Endometrial microvascular endothelial cells (primary cell): ENCODE data around the gene GRID1. TPM values are rescaled to one million over a fixed set of nuclear protein-coding genes. Genes with fewer than 3 reads are reported as not detected.
"Not testable (repeated sequence)": the region's sequence is repeated elsewhere in the genome, so short reads cannot be mapped to it uniquely, and the experiment has no call there.

ENCODE experiments used
- in situ Hi-C: cut with HindIII; loops from 2 replicates; pipeline ENCODE4 v1.10.0; 2017; ENCODE audit warnings: low sequenced_read_pairs, low pct_unique_long_range_greater_than_20kb; ENCODE audit errors: inconsistent ontology term
- total RNA-seq: library from RNA; depleted of rRNA; stranded (reverse); fragments of >200 nt; gene quantifications from one replicate; pipeline ENCODE4 v1.2.3, GENCODE V29; 2015; ENCODE audit errors: inconsistent ontology term

GRID1 gene
- total RNA-seq, 1 donor from 2014 or later = not detected

DNA sequence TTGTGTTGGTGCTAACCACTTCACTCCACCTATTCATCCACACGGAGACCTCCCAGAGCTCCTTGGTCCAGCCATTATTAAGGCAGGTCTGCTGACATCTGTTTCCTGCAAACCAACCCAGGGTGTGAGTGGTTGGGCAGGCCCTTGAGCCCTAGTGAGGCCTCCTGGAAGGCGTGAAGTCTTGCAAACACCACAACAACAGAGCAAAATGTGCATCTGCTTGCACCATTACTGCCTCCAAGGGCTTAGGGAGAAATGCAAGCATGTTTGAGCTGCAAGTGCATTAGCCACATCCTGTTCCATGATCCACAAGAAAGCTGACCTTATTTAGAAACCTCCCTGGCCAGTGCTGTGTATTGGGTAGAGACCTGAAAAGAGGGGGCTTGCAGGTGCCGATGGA lies 325.5 kb downstream of the GRID1 start:
- in situ Hi-C loops = no loop called here

DNA sequence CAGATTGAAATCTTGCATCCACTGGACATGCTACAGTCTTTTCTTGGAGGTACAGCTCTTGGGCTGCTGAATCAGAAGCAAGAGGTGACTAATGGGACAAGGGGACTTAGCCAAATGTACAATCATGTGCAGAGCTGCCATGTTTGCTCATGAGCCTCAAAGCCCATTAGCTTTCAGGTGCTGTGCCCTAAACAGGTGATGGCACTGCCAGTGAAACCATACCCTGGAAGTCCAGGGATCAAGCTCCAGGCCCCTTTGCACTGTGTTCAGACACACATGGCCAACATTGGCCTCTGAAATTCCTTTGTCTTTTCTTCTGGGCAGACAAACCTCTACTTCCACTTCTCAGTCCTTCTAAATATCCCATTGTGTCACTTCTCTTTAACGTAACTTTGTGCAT lies 328.2 kb downstream of the GRID1 start:
- in situ Hi-C loops = no loop called here

DNA sequence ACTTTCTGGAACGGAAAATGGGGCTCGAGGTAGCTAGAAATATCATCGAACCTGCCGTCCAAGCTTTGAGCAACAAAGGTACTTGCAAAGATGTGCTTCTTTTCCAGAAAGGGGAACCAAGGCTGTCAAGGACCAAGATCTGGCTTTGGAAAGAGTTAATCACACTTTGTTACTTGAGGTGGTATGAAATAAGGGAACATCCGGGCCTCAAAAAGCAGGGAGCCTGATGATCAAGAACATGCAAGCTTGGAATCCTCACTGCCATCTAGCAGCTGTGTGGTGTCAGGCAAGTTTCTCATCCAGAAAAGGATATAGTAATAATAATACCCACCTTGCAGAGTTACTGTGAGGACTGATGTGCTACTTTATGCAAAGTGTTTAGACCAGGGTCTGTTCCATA lies 329.5 kb downstream of the GRID1 start:
- in situ Hi-C loops = no loop called here

DNA sequence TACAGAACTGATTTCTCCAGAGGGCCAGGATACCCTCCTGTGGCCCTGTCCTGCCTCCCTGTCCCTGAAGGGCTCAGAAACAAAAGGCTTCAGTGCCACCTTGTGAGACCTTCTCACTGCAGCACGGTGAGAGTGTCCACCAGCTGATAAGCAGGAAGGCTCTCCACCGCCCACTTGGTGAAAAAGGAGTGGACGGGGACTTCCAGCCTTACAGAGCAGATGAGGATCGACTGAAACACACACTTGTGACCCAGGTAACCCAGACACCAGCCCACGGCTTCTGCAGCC lies 330.1 kb downstream of the GRID1 start:
- in situ Hi-C loops = no loop called here

DNA sequence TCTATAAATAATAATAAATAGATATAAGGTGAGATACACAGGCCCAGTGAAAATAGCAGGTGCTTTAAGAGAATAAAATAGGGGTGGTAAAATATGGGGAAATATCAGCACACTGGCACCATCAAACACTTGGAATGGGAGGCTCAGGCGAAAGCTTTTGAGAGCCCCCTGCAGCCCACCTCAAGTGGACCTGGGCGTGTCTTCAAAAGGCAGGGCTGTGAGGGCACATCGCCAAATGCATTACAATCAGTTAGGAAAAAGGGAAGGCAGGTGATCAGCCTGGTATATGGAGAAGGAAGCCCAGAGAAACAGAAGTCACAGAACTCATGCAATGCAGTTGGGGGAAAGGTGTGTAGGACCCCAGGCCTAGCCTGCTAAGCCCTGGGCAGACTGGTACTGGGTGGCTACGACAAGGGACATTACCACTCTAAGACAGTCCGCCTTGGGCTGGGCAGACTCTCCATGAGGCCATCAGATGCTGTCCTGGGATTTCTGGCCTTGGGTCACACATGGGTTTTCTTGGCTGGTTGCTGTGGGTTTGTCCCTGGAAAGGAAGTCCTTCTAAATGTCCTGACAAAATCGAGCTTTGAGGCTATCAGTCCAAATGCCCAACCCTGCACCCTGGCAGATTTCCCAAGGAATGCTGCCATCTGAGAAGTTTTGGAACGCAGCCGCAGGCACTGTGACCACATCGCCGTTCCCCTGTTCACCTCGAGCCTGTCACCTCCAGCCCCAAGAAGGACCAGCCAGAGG lies 330.6 kb downstream of the GRID1 start:
- in situ Hi-C loops = no loop called here

DNA sequence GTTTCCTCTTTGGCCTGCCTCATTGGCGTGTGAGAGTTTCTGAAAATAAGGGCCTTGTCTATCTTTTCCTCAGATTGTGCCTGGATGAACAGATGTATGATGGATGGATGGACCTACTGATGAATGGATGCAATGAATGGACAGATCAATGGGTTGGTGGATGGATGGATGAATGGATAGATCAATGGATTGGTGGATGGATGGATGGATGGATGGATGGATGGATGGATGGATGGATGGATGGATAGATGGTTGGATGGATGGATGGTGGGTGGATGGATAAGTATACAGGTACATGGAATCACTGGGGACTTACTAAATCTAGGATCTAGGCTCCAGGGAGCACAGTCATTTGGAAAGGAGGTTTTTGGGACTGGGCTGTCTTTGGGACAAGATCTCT lies 331.9 kb downstream of the GRID1 start:
- in situ Hi-C loops = no loop called here

DNA sequence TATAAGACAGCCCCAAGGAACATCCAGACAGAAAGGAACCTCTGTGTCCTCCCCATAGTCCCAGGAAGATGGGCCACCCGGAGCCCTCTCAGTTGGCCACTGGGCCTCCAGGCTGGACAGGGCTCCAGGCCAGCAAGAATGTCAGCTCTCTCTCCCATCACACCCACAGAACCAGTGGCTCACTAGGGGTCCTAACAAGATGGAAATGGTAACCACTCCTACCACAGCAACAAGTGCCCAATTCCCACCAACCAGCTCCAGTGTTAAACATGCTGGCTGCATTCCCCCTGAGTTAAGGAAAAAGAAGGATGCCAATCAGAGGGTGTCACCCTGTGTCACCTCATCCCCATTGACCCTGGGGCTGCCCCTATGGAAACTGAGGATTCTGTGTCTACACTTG lies 333.0 kb downstream of the GRID1 start:
- in situ Hi-C loops = no loop called here

DNA sequence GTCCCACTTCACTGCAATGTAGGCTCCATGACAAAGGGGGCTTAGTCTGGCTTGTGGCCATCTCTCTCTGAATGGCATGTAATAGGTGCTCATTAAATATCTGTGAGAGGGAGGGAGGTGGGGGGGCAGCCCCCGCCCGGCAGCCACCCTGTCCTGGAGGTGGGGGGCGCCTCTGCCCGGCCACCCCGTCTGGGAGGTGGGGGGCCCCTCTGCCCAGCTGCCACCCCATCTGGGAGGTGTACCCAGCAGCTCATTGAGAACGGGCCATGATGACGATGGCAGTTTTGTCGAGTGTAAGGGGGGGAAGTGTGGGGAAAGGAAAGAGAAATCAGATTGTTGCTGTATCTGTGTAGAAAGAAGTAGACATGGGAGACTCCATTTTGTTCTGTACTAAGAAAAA lies 334.5 kb downstream of the GRID1 start:
- in situ Hi-C loops = not testable (repeated sequence)

DNA sequence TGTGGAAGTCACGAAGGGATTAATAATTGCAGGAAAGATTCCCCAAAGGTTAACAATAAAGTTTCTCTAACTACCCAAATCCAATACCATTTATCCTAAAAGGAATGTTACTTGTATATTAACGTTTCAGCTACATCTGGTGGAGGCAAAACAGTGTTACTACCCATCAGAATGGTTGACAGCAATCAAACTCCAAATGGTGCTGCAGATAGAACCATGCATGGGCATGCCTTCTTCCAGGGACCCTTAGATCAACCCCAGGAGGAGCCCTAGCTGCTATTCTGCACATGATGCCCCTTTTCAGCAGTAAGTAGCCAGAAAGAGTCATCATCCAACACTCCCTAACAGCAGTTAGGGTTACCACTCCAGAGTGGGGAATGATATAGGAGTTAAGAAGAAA lies 336.3 kb downstream of the GRID1 start:
- in situ Hi-C loops = no loop called here

DNA sequence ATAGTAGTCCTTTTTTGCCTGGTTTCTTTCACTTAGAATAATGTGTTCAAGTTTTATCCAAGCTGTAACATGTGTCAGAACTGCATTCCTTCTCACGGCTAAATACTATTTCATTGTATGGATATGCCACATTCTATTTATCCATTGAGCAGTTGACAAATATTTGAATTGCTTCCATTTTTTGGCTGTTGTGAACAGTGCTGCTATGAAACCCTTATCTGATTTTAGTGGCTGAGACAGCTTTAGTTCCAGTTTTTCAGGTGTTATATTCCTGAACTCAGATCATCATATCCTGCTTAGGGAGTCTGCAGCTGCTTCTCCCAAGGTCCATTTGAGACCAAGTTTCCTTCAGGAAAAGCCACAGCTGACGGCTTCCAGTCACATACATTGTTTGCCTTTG lies 339.2 kb downstream of the GRID1 start:
- in situ Hi-C loops = no loop called here

DNA sequence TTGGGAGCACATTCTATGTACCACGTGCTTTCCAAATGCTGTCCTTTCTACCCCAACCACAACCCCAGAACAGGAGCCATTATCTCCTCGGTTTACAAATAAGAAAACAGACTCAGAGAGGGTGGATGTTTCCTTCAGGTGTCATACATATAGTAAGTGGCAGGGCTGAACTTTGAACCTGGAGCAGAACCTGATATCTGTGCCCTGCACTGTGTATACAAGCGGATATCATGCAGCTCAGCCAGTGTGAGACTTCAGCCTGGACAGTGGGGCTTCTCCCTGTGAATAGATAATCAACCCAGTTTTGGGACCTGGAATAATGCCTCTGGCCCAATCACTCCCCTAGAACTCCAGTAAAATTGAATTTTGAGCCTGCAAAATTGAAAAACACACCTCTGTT lies 341.1 kb downstream of the GRID1 start:
- in situ Hi-C loops = no loop called here

DNA sequence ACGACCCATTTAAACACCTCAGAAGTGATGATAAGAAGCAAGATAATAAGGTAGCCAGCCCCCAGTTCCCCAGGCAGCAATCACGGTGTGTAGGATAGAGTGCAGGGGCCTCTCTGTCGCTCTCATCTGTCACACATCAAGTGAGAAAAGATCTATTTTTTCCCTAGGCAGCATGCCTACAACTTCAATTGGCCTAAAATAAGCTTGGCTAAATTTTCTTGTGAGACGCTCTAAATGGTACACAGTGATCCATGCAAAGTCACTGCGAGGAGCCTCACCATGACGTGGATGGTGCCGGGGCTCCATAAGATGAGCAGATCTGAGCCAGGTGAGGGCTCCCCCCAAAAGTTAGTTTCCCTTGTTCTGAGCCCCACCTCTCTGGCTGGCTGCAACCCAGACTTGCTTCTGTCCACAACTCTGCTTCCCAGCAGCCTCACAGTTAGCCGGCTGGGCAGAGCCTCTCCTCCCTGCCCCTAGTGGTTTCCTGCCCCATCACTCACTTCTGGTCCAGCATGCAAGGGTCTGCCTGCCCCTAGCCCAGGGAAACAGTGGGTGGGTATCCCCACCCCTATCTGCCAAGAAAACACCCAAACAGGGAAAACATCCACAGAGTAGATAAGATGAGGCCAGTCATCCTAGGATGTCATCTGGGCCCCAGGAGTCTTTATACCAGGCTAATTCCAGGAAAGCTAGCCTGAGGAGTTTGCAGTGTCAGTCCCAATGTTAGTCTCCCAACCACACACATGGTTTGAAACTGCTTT lies 342.1 kb downstream of the GRID1 start:
- in situ Hi-C loops = no loop called here

DNA sequence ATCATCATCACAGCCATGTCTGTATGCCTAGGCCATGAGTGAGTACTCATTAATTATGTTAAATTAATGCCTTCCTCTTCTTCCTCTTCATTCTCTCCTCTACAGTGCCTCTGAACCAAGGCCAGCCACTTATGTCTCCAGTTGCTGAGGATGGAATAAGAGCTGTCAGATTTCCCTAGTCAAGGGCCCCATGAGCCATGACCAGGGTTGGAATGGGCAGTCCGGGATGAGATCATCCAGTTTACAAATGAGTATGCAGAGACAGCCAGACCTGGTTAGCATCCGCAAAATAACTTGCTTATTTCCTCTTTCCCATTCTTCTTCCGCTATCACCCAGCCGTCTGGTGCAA lies 342.7 kb downstream of the GRID1 start:
- in situ Hi-C loops = no loop called here

DNA sequence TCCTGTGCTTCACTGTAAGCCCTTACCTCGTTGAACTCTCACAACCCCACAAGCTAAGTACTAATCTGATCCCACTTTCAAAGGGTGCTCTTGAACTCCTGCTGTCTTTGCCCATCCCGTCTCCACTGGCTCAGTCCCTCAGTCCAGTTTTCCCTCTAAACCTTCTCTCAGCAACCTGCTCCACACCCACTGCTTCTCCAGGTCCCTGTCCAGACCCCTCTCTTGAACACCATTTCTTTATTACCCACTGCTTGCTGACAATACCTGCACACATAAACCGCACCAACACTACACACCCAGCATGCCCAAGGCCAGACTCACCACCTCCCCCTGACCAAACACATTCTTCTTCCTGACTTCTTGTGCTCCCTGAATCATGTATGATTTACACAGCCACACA lies 343.3 kb downstream of the GRID1 start:
- in situ Hi-C loops = no loop called here

DNA sequence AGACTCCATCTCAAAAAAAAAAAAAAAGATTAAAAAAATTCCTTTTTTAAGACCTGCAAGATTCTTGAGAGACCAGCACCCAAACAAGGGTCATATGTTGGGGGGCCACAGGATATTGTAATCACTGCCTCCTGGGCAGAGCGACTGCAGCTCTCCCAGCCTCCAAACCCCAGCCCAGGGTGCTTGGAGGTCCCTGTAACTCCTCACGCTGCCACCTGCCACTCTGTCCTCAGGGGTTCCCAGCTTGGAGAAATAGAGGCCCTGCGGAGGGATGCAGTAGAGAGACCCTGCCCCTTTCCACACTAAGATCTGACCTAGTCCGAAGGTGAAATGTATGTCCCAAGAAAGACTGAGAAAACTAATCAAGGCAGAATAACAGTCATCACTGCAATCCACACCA lies 343.7 kb downstream of the GRID1 start:
- in situ Hi-C loops = no loop called here

DNA sequence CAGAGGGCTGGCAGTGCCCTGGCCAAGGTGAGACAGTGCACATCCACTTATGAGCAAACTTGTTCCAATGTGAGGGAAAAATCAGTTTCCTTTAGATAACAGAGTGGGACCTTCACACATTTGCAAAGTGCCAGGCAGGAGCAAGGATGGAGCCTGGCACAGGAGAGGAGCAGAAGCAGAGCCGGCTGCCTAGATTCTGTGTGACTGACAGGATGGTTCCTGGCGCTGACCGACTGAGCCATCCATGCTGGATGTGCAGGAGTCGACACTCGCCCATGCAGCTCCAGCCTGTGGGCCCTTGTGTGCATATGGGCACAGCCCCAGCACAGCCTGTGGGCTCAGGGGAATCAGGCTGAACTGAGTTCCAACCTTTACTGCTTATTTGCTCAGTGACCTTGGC lies 346.5 kb downstream of the GRID1 start:
- in situ Hi-C loops = no loop called here

DNA sequence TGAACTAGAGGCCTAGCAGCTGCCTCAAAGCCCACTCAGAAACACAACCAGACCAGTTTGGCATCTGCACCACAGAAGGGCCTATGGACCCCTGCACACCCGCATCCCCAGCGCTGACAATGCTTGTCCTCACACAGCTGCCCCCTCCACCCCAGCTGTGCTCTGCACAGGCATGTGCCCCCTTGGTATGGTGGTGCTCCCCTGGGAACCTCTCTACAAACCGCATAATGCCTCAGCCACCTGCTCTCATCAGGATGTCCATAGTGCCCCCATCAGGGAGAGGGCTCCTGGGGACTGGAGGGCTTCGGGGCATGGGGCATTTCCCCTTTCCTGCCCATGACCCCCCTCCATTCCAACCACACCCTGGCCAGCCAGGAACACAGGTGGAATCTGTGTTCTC lies 347.5 kb downstream of the GRID1 start:
- in situ Hi-C loops = no loop called here

DNA sequence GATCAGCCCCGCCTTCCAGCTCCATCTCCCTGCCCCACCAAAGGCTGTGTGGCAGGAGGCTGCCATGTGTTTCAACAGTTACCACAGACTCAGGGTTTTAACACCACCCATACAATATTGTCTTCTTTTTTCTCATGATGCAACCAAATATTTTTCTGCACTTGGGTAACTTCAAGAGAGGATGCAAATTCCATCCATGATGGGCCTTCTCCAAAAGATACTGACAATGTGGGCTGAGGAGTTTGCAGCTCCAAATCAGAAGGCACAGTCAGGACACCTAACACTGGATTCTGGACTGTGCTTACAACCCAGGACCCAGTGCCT lies 347.9 kb downstream of the GRID1 start:
- in situ Hi-C loops = no loop called here

DNA sequence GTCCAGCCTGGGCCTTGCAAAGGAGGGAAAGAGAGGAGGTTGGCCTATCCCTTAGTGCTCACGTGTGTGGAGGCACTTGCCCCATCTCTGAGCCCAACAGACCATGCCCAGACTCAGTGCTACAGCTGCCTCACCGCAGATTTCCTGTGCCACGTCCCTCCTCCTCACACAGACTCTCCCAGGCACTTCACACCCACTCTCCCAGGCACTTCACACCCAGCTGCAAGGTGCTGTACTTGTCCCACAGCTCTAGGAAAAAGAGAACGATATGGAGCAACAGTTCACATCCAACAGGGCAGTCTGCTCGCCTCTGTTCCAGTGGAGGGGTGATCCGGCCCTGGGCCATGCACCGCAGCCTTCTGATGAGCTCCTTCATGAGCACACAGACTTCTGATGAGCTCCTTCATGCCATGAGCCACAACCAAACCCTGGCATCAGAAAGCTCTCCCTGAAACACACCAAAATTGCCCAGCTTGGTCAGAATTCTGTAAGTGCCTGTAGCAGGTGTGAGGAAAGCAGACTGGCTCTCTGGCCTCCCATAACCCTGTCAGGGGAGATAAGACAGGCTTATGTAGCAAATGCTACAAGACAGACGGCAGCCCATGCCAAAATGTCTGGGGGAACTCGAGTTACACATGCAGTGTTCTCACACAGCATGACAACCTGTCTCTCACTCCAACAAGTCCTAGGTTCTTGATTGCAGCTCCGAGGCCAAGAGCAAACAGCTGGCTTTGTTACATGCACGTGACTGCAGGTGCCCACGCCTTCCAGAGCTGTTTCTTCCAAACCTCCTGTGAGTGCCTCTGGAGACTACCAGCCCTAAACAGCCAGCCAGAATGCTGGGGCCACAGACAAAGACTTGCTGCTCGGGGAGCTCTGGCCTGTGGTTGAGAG lies 348.5 kb downstream of the GRID1 start:
- in situ Hi-C loops = no loop called here

DNA sequence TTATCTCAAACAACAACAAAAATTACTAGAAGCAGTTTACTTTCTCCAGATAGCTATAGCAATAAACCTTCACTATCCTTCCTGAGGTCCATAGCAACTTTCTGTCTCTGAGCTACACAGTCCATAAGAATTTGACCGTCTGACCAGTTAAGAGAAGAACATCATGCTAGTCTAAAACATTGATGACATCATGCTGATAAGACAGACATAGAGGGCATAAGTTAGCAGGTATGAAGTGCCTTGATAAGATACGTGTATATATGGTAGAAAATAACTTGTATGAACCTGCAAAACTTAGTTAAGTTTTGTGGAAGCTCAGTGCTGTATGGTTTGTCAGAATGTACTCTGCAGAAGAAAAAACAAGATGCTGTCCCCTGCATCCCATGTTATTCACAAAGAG lies 353.0 kb downstream of the GRID1 start:
- in situ Hi-C loops = no loop called here
